NB4 (cell line): ENCODE data around the gene CABLES1.

Experiments
- CTCF ChIP-seq: IDR thresholded peaks from one replicate; pipeline ENCODE4 v1.5.1; 2012; ENCODE audit warnings: low read depth, low read length
- POLR2A ChIP-seq: IDR thresholded peaks from 2 replicates; pipeline ENCODE4 v1.6.1; 2011; ENCODE audit warnings: mild to moderate bottlenecking; ENCODE audit not compliant: insufficient read length; ENCODE audit errors: extremely low read depth

- TF ChIP-seq CTCF (no peak), POLR2A (no peak)
Observed at GRCh38 chr18:23283916-23284430, 148.7 kb downstream of the CABLES1 start.
